ENCODE results near the gene PANK3.

GRCh38 chr5:168604436-168604835 is 25.3 kb upstream of the PANK3 start:
- no peak for TF ChIP-seq CTCF (IDR thresholded peaks at IDR 0.05)
- no peak for TF ChIP-seq POLR2A (IDR thresholded peaks at IDR 0.05)

Measured in esophagus squamous epithelium (tissue), 4 donors.